HG02759 (cell line): ENCODE measurements around the gene KCNK3.

Experiments
- ATAC-seq: cut with Tn5 transposase; IDR thresholded peaks from one replicate; pipeline ENCODE4 v1.9.1; 2021; ENCODE audit warnings: mild to moderate bottlenecking, moderate library complexity; ENCODE audit not compliant: unreplicated experiment

KCNK3 gene

GRCh38 chr2:26710145-26710544 is 17.6 kb downstream of the KCNK3 start:
- no peak for ATAC-seq

GRCh38 chr2:26710743-26711456 is 18.4 kb downstream of the KCNK3 start:
- ATAC-seq: no peak

- ATAC-seq: no peak
These were observed 19.1 kb downstream of the KCNK3 start for GRCh38 chr2:26711457-26712161.

- no peak for ATAC-seq
These were observed 20.3 kb downstream of the KCNK3 start for GRCh38 chr2:26712486-26713465.

- no peak for ATAC-seq
These were observed 23.2 kb downstream of the KCNK3 start for GRCh38 chr2:26715528-26716270.

- no peak for ATAC-seq
These were observed 23.8 kb downstream of the KCNK3 start for GRCh38 chr2:26716340-26716739.

GRCh38 chr2:26716769-26717168 is 24.2 kb downstream of the KCNK3 start:
- ATAC-seq: no peak

- no peak for ATAC-seq
These were observed 24.8 kb downstream of the KCNK3 start for GRCh38 chr2:26717362-26717761.

- no peak for ATAC-seq
These were observed 26.6 kb downstream of the KCNK3 start for GRCh38 chr2:26718949-26719686.

- ATAC-seq: no peak
These were observed 28.0 kb downstream of the KCNK3 start for GRCh38 chr2:26720322-26721114.

GRCh38 chr2:26721115-26722032 is 28.9 kb downstream of the KCNK3 start:
- ATAC-seq: no peak

- ATAC-seq: no peak
These were observed 29.8 kb downstream of the KCNK3 start for GRCh38 chr2:26722328-26722727.

- no peak for ATAC-seq
These were observed 30.4 kb downstream of the KCNK3 start for GRCh38 chr2:26722911-26723310.

- ATAC-seq: no peak
These were observed 31.0 kb downstream of the KCNK3 start for GRCh38 chr2:26723475-26723874.

- ATAC-seq: no peak
These were observed 31.6 kb downstream of the KCNK3 start for GRCh38 chr2:26723991-26724750.

- no peak for ATAC-seq
These were observed 32.4 kb downstream of the KCNK3 start for GRCh38 chr2:26724784-26725520.

- no peak for ATAC-seq
These were observed 32.9 kb downstream of the KCNK3 start for GRCh38 chr2:26725521-26725820.
